ENCODE results near the gene TTF1. TPM values are rescaled to one million over a fixed set of nuclear protein-coding genes. Genes with fewer than 3 reads are reported as not detected.
A peak's percentile ranks its signal among the peaks of the same experiment; 100 is the strongest.

Gene TTF1
- total RNA-seq, 1 donor from 2014 or later = 22.3 TPM

DNA sequence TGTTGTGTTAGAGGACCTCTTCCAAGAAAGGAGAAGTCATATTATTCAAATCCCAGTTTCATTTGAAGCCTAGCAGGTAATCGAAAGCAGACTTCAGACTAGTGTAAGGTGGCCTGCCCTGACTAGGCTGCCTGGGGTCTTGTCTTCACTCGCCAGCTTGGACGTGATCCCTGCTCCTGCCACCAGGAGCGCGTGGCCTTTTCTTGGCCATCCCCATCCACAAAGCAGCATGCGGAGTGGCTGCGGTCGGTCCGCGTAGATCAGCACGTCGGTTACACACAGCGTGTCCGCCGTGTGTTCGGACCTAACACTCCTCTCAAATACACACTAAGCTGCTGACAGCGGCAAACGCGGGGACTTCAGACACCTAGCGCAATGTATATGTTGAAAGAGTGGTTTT is 40.7 kb upstream of the TTF1 start:
- no peaks in the 10 kb centered on the region for H3K36me3 Mint-ChIP-seq (ENCODE audit: low read depth, unreplicated experiment)
- H3K9me3 Mint-ChIP-seq (ENCODE audit: unreplicated experiment) = no peaks in the 10 kb centered on the region
- H3K27me3 Mint-ChIP-seq (ENCODE audit: unreplicated experiment) = peaks cover 3% of the 10 kb centered on the region
- DNase-seq (ENCODE audit: low spot score) = peak; percentile 55
- no peak overlapping the region for H3K27ac Mint-ChIP-seq (ENCODE audit: unreplicated experiment)
- TF ChIP-seq, protein P1, sequence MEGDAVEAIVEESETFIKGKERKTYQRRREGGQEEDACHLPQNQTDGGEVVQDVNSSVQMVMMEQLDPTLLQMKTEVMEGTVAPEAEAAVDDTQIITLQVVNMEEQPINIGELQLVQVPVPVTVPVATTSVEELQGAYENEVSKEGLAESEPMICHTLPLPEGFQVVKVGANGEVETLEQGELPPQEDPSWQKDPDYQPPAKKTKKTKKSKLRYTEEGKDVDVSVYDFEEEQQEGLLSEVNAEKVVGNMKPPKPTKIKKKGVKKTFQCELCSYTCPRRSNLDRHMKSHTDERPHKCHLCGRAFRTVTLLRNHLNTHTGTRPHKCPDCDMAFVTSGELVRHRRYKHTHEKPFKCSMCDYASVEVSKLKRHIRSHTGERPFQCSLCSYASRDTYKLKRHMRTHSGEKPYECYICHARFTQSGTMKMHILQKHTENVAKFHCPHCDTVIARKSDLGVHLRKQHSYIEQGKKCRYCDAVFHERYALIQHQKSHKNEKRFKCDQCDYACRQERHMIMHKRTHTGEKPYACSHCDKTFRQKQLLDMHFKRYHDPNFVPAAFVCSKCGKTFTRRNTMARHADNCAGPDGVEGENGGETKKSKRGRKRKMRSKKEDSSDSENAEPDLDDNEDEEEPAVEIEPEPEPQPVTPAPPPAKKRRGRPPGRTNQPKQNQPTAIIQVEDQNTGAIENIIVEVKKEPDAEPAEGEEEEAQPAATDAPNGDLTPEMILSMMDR (IDR thresholded peaks at IDR 0.05; ENCODE audit: unreplicated experiment) = peak; percentile 73
- H3K4me1 Mint-ChIP-seq (ENCODE audit: unreplicated experiment) = peaks cover 14% of the 10 kb centered on the region
- H3K4me3 Mint-ChIP-seq (ENCODE audit: unreplicated experiment) = no peak overlapping the region

DNA sequence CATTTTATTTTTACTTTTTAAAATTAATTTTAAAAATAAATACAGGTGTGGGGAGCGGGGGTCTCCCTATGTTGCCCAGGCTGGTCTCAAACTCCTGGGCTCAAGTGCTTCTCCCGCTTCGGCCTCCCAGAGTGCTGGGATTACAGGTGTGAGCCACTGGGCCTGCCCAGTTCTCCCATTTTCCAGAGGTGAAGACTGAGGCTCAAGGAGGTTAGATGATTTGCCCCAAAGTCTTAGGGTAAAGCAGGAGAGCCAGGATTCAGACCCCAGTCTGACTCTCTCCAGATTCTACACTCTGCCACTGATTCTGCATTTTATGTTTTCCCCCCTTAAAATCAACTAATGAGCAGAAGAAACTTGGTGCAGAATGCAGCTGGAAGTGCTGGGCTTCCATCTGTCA is 40.2 kb upstream of the TTF1 start:
- no peak overlapping the region for H3K4me3 Mint-ChIP-seq (ENCODE audit: unreplicated experiment)
- H3K36me3 Mint-ChIP-seq (ENCODE audit: low read depth, unreplicated experiment) = no peaks in the 10 kb centered on the region
- H3K4me1 Mint-ChIP-seq (ENCODE audit: unreplicated experiment) = peaks cover 14% of the 10 kb centered on the region
- TF ChIP-seq, protein P1 (IDR thresholded peaks at IDR 0.05; ENCODE audit: unreplicated experiment) = no peak
- no peak overlapping the region for H3K27ac Mint-ChIP-seq (ENCODE audit: unreplicated experiment)
- no peak for DNase-seq (ENCODE audit: low spot score)
- peaks cover under 1% of the 10 kb centered on the region for H3K27me3 Mint-ChIP-seq (ENCODE audit: unreplicated experiment)
- no peaks in the 10 kb centered on the region for H3K9me3 Mint-ChIP-seq (ENCODE audit: unreplicated experiment)

DNA sequence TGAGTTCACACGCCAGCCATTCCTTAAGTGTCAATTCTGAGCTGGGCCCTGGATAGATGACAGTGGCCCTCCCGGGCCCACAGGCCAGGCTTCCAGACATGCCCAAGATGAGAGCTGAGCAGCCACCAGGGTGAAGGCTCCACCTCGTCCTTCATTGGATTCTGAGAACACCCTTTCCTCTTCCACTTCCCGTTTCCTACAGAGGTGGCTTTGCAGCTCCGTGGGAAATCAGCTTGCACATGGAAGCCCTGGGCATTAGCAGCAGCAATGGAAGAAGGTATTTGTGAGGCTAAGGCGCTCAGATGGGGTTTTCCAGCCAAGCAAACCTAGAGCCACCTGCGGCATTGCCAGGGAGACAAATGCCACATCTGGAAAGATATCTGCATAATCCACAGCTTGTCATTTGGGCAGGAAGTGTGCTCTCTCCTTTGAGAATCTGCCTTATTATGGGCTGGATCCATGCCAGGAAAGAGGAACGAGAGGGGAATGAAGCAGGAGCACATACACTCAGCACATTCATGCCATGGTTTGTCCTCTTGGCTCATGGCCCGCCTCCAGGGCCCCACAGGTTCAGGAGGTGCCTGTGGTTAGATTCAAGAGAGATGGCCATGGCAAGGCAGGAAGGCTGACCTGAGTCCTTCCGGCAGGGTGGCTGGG is 37.4 kb upstream of the TTF1 start:
- TF ChIP-seq, protein P1 (IDR thresholded peaks at IDR 0.05; ENCODE audit: unreplicated experiment) = no peak
- Mint-ChIP-seq H3K9me3 (ENCODE audit: unreplicated experiment) (no peaks in the 10 kb centered on the region), H3K4me3 (ENCODE audit: unreplicated experiment) (no peak overlapping the region), H3K36me3 (ENCODE audit: low read depth, unreplicated experiment) (no peaks in the 10 kb centered on the region), H3K4me1 (ENCODE audit: unreplicated experiment) (peaks cover 25% of the 10 kb centered on the region), H3K27ac (ENCODE audit: unreplicated experiment) (no peak overlapping the region), H3K27me3 (ENCODE audit: unreplicated experiment) (peaks cover 2% of the 10 kb centered on the region)
- DNase-seq (ENCODE audit: low spot score) = no peak

DNA sequence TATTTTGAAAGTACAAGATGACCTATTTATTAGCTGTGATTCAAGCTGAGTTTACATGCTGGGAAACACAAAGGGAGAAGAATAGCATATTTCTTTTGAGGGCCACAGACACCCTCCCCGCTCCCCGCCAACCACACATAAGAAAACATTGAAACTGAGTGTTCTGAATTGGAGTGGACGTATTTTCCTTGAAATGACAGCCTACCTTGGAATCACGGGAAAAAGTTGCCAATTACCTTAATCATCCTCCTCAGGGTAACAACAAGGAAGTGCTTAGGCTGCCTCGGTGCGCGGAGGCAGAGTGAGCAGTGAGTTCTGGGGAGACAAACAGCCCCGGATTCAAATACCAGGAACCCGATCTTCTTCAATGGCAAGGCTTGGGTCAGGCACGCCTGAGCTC is 34.8 kb upstream of the TTF1 start:
- Mint-ChIP-seq H3K27me3 (ENCODE audit: unreplicated experiment) (peaks cover 2% of the 10 kb centered on the region), H3K4me1 (ENCODE audit: unreplicated experiment) (peaks cover 22% of the 10 kb centered on the region), H3K9me3 (ENCODE audit: unreplicated experiment) (no peaks in the 10 kb centered on the region), H3K36me3 (ENCODE audit: low read depth, unreplicated experiment) (no peaks in the 10 kb centered on the region), H3K27ac (ENCODE audit: unreplicated experiment) (no peak overlapping the region), H3K4me3 (ENCODE audit: unreplicated experiment) (no peak overlapping the region)
- DNase-seq (ENCODE audit: low spot score) = no peak
- TF ChIP-seq, protein P1 (IDR thresholded peaks at IDR 0.05; ENCODE audit: unreplicated experiment) = no peak

DNA sequence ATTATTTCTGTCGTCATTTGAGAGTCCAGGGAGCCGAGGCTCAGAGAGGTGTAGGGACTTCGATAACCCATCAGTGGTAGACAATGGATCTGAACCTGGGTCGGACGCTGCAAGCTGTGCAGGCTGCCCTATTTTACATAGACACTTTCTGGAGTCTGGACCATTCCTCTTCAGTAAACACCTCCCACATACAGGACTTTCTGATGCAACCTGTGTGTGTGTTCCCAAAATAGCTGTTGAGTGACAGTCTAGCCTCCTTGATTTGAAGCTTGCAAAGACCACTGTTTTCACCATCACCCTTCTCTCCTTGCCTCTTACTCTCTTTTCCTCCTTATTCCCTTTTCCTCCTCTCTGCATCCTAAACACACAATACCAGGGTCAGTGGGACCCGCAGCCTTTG is 34.1 kb upstream of the TTF1 start:
- Mint-ChIP-seq H3K4me1 (ENCODE audit: unreplicated experiment) (peaks cover 22% of the 10 kb centered on the region), H3K27me3 (ENCODE audit: unreplicated experiment) (peaks cover 2% of the 10 kb centered on the region), H3K36me3 (ENCODE audit: low read depth, unreplicated experiment) (no peaks in the 10 kb centered on the region), H3K9me3 (ENCODE audit: unreplicated experiment) (no peaks in the 10 kb centered on the region), H3K4me3 (ENCODE audit: unreplicated experiment) (no peak overlapping the region), H3K27ac (ENCODE audit: unreplicated experiment) (no peak overlapping the region)
- TF ChIP-seq, protein P1 (IDR thresholded peaks at IDR 0.05; ENCODE audit: unreplicated experiment) = no peak
- no peak for DNase-seq (ENCODE audit: low spot score)
